Activated naive CD8-positive, alpha-beta T cell treated with anti-CD3 and anti-CD28 coated beads, Interleukin-2, amount 50 U/mL, for 16 hours (primary cell): ENCODE data around the gene ZMIZ1.

Source experiments
- DNase-seq: peaks from one replicate; pipeline ENCODE4 v3.0.0-alpha.2; 2020; ENCODE audit warnings: low read depth, low spot score

The ZMIZ1 gene

GRCh38 chr10:79079490-79080355, 11.0 kb downstream of the ZMIZ1 start:
- DNase-seq, result no peak

DNA sequence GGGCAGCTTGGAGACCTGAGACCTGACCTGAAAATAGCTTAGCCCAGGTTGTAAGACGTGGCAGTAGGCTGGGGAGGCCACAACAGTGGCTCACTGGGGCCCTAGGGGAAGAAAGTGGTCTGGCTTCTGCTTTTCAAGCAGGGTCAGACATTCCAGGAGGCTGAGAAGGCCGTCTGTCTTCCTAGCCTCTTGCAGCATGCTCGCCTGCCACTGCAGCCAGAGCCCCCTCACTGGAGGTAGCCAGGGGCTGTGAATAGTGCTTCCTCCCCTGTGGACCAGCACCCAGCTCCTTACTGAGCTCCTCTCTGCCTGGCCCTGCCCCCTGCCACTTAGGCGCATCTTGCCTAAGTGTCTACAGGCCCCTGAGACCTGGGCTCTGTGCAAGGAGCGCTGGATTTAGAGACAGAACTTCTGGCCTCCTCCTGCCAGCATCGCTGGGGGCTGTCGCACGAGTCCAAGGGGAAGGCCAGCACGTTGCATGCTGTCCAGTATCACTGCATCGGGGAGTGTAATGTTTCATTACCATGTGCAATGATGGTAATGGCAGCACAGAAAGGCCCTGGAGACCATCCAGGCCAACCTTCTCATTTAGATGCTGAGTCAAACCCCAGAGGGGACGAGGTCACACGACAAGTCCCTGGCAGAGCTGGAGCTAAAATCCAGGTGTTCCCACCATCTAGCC, 12.7 kb downstream of the ZMIZ1 start:
- no peak for DNase-seq

DNA sequence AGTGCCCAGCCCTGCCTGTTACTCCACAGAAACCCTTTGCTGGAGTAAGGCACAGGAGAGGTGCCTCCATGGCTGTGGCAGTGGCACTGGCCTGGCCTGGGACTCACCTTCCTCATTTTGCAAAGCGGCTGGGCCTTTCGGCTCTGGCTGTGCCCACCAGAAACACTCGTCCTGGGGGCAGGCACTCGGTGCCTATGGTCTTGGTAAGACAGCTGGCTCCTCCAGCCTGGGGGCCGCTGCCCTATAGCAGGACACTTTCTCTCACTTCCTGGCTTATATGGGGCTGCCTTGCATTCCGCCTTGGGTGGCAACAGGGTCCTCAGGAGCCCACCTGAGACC, 13.2 kb downstream of the ZMIZ1 start:
- no peak for DNase-seq

- DNase-seq, result no peak
Measured at GRCh38 chr10:79082631-79083596, 14.1 kb downstream of the ZMIZ1 start.

DNA sequence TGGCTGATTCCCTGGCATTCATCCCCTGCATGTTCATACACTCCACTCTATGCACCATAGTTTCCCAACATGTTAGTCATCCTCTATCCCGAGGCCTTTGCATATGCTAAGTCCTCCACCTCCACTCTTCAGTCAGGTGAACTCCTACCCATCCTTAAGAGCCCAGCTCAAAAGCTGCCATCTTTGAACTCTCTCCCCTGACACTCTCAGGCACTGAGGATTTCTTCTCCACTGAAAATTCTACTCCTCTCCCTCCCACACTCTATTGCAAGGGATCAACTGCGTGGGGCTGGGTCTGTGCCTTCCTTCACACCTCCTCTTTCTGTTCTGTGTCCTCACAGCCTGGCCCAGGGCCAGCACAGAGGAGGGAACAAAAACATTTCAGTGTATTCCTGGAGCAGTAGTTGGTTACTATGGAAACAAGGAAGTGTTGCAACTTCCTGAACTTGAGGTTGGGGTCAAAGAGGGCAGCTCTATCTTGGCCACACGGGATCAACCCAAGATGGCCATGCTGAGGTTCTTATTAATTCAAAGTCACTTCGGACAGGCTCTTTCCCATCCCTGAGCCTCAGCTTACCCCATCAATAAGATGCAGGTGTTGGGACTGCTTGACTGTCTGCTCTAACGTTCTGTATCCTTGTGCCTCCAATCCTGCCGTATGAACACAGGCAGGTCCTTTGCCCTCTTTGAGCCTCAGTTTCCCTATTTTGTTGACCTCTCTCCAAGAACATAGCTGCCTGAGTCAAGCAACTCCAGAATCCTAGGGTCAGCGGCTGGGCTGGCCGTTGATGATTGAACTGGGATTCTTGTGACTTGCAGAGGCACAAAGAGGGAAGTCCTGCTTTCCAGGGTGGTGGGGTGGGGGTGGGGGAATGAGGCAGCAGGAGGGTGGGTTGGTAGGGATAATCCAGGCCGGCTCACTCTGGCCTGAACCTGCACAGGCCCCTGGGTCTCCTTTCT, 15.5 kb downstream of the ZMIZ1 start:
- no peak for DNase-seq

DNA sequence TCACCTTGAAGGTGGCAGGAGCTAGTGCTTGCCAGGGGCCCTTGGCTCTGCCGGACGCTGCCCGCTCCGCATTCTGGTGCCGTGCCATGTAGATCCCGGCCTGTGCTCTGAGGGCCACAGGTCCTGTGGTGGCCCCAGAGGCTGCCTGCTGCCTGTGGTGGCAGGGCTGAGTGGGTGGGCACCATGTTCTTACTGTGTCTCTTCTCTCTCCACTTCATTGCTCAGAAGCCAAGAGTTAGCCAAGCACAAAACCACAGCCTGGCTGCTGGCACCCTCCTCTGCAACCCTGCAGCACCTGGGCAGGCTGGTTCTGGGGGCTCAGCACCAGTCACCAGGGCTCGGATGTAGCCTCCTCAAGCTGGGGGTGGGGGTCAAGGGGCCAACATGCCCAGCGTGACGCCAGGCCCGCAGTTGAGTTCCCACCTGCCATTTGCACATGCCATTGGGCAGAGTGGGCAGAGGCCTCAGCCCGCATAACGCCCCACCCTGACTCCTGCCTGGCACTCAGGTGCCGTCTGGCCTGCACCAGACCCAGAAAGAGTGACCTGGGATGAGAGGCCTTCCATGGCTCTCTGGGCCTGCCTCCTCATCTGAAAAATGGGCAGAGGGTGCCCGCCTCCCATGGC, 16.3 kb downstream of the ZMIZ1 start:
- no peak for DNase-seq

- no peak for DNase-seq
Measured at GRCh38 chr10:79086822-79087221, 18.1 kb downstream of the ZMIZ1 start.

- no peak for DNase-seq
Measured at GRCh38 chr10:79087721-79088120, 19.0 kb downstream of the ZMIZ1 start.

GRCh38 chr10:79088176-79088575, 19.4 kb downstream of the ZMIZ1 start:
- no peak for DNase-seq

DNA sequence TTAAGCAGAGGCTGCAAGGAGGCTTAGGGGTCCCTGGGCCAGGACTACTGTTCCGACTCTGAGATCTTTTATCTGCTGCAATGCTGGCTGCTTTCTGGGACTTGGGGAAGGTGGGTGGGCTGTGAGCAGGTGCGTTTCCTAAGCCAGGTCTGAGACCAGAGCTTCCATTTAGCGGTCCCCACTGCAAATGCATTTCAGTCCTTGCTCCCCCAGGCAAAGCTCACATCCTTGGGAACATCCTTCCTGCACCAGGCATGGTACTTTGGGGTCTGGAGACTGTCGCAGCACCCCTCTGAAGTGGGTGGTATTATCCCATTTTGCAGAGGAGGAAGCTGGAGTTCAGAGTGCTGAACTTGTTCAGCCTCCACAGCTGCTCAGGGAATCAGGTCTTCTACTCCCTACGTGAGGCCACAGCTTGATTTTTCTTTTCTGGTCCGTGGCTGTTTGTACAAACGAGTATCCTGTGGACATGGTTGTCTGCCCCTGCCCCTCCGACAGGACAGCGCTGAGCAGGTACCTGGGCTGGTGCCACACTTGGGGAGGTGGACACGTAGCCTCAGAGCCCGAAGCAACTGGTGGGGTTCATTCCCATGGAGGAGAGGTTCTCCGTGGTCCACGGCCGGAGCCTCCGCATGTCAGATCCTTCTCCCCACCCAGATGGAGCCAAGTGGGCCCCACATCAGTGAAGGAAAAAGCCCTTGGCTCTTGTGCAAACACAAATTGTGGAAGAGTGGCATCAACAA, 20.0 kb downstream of the ZMIZ1 start:
- no peak for DNase-seq

- DNase-seq, result no peak
Measured at GRCh38 chr10:79089632-79090031, 20.9 kb downstream of the ZMIZ1 start.

DNA sequence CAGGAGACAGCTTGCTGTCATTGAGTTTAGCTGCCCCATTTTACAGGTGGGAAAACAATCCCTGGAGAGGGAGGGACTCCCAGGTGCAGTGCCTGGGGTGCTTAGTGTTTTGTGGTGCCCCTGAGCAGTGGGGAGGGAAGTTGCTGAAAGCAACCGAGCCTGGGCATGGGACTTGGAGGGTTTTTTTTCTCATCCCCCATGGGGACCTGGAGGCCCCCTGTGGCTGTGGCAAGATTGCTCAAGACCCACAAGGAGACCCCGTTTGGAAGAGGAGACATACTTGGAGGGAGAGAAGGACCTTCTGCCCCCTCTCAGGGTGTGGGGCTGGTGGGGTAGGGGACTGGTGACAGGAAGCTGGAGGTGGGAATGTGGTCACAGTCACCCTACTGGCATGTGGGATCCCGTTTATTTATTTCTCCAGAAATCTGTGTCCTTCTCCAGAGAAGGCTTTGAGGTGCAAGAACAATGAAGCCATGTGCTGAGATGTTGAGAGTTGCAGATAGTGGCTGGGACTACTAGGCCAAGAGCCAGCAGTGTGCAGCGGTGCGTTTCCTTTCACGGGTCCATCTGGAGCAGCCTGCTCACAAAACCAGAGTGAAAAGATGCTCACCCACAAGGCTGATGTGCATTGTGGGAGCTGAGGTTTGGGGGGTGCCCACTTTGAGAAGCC, 21.5 kb downstream of the ZMIZ1 start:
- DNase-seq, result no peak

- no peak for DNase-seq
Measured at GRCh38 chr10:79092292-79092896, 23.6 kb downstream of the ZMIZ1 start.

GRCh38 chr10:79093658-79094411, 25.1 kb downstream of the ZMIZ1 start:
- no peak for DNase-seq

DNA sequence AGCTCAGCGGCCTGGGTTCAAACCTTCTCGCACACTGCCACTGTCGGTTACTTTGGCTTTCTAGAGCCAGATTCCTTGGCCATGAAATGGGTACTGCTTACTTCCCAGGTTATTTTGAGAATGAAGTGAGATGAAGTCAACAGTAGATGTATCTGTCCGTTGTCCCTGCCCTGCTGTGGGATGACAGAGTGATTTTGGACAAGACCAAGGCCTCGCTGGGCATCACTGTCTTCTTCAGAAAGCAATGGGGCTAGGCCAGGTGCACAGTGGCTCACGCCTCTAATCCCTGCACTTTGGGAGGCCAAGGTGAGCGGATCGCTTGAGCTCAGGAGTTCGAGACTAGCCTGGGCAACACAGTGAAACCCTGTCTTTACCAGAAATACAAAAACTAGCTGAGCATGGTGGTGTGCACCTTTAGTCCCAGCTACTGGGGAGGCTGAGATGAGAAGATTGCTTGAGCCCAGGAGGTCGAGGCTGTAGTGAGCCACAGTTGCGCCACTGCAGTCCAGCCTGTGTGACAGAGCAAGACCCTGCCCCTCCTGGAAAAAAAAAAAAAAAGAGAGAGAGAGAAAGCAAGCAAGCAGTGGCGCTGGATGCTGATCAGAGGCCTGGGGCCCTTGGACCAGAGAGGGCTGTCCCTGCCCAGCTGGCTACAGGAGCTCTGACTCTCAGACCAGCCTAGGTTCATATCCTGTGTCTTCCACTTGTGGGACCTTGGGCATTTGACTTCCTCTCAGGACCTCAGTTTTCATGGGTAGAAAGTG, 25.8 kb downstream of the ZMIZ1 start:
- no peak for DNase-seq

- DNase-seq, result no peak
Measured at GRCh38 chr10:79095316-79095715, 26.6 kb downstream of the ZMIZ1 start.

DNA sequence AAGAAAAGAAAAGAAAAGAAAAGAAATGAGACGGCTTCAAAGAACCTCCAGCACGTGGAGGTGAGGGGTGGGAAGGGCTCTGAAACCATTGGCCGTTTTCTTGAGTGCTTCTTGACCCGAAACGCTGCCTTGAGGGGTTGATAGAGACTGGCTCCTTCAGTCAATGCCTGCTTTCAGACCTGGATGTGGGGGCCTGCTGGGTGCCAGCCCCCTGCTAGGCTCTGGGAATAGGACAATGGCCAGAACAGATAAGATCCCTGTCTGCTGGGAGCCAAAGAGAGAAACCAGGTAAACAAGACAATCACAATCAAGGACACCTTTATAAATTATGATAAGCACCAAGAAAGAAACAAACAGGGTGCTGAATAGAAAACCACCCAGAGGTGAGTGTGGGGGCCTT, 27.7 kb downstream of the ZMIZ1 start:
- no peak for DNase-seq
